ENCODE results near the gene GLIS1. TPM values are rescaled to one million over a fixed set of nuclear protein-coding genes. Genes with fewer than 3 reads are reported as not detected.

GLIS1 gene
- total RNA-seq, 1 donor, result 2.9 TPM

GRCh38 chr1:53678938-53679825 lies 59.8 kb downstream of the GLIS1 start:
- DNase-seq (ENCODE audit: insufficient read length, low spot score, missing footprints), result peak; percentile 86
- H3K9me3 ChIP-seq (ENCODE audit: low read depth, low read length), result no peaks in the 10 kb centered on the region
- H3K4me2 ChIP-seq (ENCODE audit: insufficient read depth, low read length), result no peak overlapping the region
- H3K27me3 ChIP-seq (ENCODE audit: insufficient read depth, low read length), result no peaks in the 10 kb centered on the region
- no peaks in the 10 kb centered on the region for H3K79me2 ChIP-seq (ENCODE audit: insufficient read depth, low read length)
- TF ChIP-seq CTCF (IDR thresholded peaks at IDR 0.05; ENCODE audit: extremely low read depth, low read depth, low read length), result no peak
- H3K36me3 ChIP-seq (ENCODE audit: insufficient read depth, low read length), result no peaks in the 10 kb centered on the region
- H3K4me3 ChIP-seq (ENCODE audit: insufficient read depth, low read length), result no peak overlapping the region
- peaks cover 62% of the 10 kb centered on the region for H4K20me1 ChIP-seq (ENCODE audit: insufficient read depth, low read length)
- no peak overlapping the region for H3K27ac ChIP-seq (ENCODE audit: low read depth, low read length)
- H3K4me1 ChIP-seq (ENCODE audit: insufficient read depth, low read length), result no peaks in the 10 kb centered on the region
- no peak overlapping the region for H2AFZ ChIP-seq (ENCODE audit: low read length)

DNA sequence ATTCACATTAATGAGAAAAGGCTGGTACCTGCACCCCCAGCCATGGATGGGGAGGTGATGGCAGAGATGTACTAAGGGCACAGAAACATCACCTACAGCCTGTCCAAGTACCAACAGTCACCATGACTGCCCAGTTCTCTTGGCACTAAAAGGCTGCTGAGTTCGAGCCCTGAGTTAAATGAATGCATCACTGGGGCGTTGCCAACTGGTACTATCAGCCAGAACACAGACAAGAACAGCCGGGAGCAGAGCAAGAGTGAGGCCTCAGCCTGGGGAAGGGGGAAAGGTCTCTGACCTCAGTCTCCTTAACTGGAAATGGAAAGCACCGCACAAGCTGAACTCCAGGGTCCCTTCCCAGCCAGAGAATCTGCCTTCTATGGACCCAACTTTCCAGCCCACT lies 60.5 kb downstream of the GLIS1 start:
- no peak overlapping the region for H3K4me3 ChIP-seq (ENCODE audit: insufficient read depth, low read length)
- no peaks in the 10 kb centered on the region for H3K27me3 ChIP-seq (ENCODE audit: insufficient read depth, low read length)
- no peaks in the 10 kb centered on the region for H3K79me2 ChIP-seq (ENCODE audit: insufficient read depth, low read length)
- no peak overlapping the region for H3K4me2 ChIP-seq (ENCODE audit: insufficient read depth, low read length)
- H2AFZ ChIP-seq (ENCODE audit: low read length), result no peak overlapping the region
- no peaks in the 10 kb centered on the region for H3K36me3 ChIP-seq (ENCODE audit: insufficient read depth, low read length)
- peak; percentile 64 for DNase-seq (ENCODE audit: insufficient read length, low spot score, missing footprints)
- TF ChIP-seq CTCF (IDR thresholded peaks at IDR 0.05; ENCODE audit: extremely low read depth, low read depth, low read length), result no peak
- no peaks in the 10 kb centered on the region for H3K4me1 ChIP-seq (ENCODE audit: insufficient read depth, low read length)
- H3K9me3 ChIP-seq (ENCODE audit: low read depth, low read length), result no peaks in the 10 kb centered on the region
- H3K27ac ChIP-seq (ENCODE audit: low read depth, low read length), result no peak overlapping the region
- H4K20me1 ChIP-seq (ENCODE audit: insufficient read depth, low read length), result peaks cover 58% of the 10 kb centered on the region

DNA sequence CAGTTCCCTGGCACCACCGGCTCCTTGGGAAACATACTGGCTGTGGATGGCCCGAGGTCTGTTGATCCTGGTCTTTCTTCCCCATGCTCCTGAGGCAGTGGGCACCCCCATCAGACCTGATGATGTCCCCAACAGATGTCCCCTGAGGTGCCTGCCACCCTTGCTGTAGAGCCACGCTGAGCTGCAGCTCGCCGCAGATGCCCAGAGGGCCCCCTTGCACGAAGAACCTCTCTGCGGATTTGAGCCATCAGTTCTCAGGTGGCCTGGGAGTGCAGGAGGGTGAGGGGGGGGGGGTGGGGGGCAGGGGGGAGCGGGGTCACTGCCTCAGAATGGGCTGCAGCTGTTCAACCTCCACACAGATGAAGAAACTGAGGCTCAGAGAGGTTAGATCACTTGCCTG lies 60.9 kb downstream of the GLIS1 start:
- Histone ChIP-seq H3K4me2 (ENCODE audit: insufficient read depth, low read length) (no peak overlapping the region), H3K4me3 (ENCODE audit: insufficient read depth, low read length) (no peak overlapping the region), H3K27me3 (ENCODE audit: insufficient read depth, low read length) (no peaks in the 10 kb centered on the region), H2AFZ (ENCODE audit: low read length) (no peak overlapping the region), H3K4me1 (ENCODE audit: insufficient read depth, low read length) (no peaks in the 10 kb centered on the region), H3K9me3 (ENCODE audit: low read depth, low read length) (no peaks in the 10 kb centered on the region), H3K36me3 (ENCODE audit: insufficient read depth, low read length) (no peaks in the 10 kb centered on the region), H4K20me1 (ENCODE audit: insufficient read depth, low read length) (peaks cover 54% of the 10 kb centered on the region), H3K27ac (ENCODE audit: low read depth, low read length) (no peak overlapping the region), H3K79me2 (ENCODE audit: insufficient read depth, low read length) (no peaks in the 10 kb centered on the region)
- DNase-seq (ENCODE audit: insufficient read length, low spot score, missing footprints), result peak; percentile 59
- no peak for TF ChIP-seq CTCF (IDR thresholded peaks at IDR 0.05; ENCODE audit: extremely low read depth, low read depth, low read length)

DNA sequence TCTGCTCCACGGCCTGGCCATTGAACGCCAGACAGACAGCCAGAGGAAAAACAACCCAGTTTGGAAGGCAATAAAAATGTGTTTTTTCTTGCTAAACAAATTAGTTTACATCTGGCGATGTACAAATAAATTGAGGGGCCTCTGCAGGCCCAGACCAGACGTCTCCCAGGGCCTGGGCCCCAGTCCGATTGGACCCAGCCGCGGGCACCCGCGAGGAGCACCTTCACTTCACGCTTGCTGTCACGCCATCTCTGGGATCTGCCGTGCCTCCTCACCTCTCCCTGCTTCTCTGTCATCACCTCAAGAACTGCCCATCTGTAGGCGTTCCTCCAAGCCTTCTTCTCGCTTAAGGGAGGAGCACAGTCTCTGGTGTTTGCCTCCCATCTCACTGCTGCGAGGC lies 61.5 kb downstream of the GLIS1 start:
- H3K36me3 ChIP-seq (ENCODE audit: insufficient read depth, low read length), result no peaks in the 10 kb centered on the region
- H3K4me3 ChIP-seq (ENCODE audit: insufficient read depth, low read length), result no peak overlapping the region
- H3K4me1 ChIP-seq (ENCODE audit: insufficient read depth, low read length), result no peaks in the 10 kb centered on the region
- H3K27ac ChIP-seq (ENCODE audit: low read depth, low read length), result no peak overlapping the region
- DNase-seq (ENCODE audit: insufficient read length, low spot score, missing footprints), result peak; percentile 47
- no peaks in the 10 kb centered on the region for H3K79me2 ChIP-seq (ENCODE audit: insufficient read depth, low read length)
- H4K20me1 ChIP-seq (ENCODE audit: insufficient read depth, low read length), result peaks cover 48% of the 10 kb centered on the region
- no peak for TF ChIP-seq CTCF (IDR thresholded peaks at IDR 0.05; ENCODE audit: extremely low read depth, low read depth, low read length)
- no peak overlapping the region for H2AFZ ChIP-seq (ENCODE audit: low read length)
- H3K27me3 ChIP-seq (ENCODE audit: insufficient read depth, low read length), result no peaks in the 10 kb centered on the region
- no peak overlapping the region for H3K4me2 ChIP-seq (ENCODE audit: insufficient read depth, low read length)
- no peaks in the 10 kb centered on the region for H3K9me3 ChIP-seq (ENCODE audit: low read depth, low read length)

All from osteoblast (primary cell).